ENCODE results near the gene CYP8B1.

The CYP8B1 gene

GRCh38 chr3:42853739-42854302 is 21.9 kb downstream of the CYP8B1 start:
- H3K27me3 ChIP-seq (ENCODE audit: control insufficient read depth in 1 of 2, insufficient read depth in 2 of 2, low read length in 2 of 2), result no peaks in the 10 kb centered on the region
- peaks cover 16 to 19% of the 10 kb centered on the region in 2 donors for H3K4me1 ChIP-seq (ENCODE audit: control insufficient read depth in 1 of 2, insufficient read depth in 2 of 2, low read length in 2 of 2)
- no peak overlapping the region for H3K9ac ChIP-seq (ENCODE audit: low read depth in 1 of 2, low read length in 2 of 2)
- H3K27ac ChIP-seq (ENCODE audit: low read depth, low read length), result no peak overlapping the region
- H3K36me3 ChIP-seq (ENCODE audit: control insufficient read depth in 1 of 2, insufficient read depth in 2 of 2, low read length in 2 of 2), result no peaks in the 10 kb centered on the region
- H3K4me3 ChIP-seq (ENCODE audit: low read depth in 1 of 2, low read length in 2 of 2), result no peak overlapping the region
- H3K9me3 ChIP-seq (ENCODE audit: control insufficient read depth in 1 of 2, low read length in 2 of 2), result no peaks in the 10 kb centered on the region

GRCh38 chr3:42853056-42853455 is 22.6 kb downstream of the CYP8B1 start:
- H3K9me3 ChIP-seq (ENCODE audit: control insufficient read depth in 1 of 2, low read length in 2 of 2), result no peaks in the 10 kb centered on the region
- H3K36me3 ChIP-seq (ENCODE audit: control insufficient read depth in 1 of 2, insufficient read depth in 2 of 2, low read length in 2 of 2), result no peaks in the 10 kb centered on the region
- H3K4me1 ChIP-seq (ENCODE audit: control insufficient read depth in 1 of 2, insufficient read depth in 2 of 2, low read length in 2 of 2), result peaks cover 16 to 19% of the 10 kb centered on the region in 2 donors
- no peak overlapping the region for H3K9ac ChIP-seq (ENCODE audit: low read depth in 1 of 2, low read length in 2 of 2)
- H3K4me3 ChIP-seq (ENCODE audit: low read depth in 1 of 2, low read length in 2 of 2), result no peak overlapping the region
- H3K27ac ChIP-seq (ENCODE audit: low read depth, low read length), result no peak overlapping the region
- H3K27me3 ChIP-seq (ENCODE audit: control insufficient read depth in 1 of 2, insufficient read depth in 2 of 2, low read length in 2 of 2), result no peaks in the 10 kb centered on the region

DNA sequence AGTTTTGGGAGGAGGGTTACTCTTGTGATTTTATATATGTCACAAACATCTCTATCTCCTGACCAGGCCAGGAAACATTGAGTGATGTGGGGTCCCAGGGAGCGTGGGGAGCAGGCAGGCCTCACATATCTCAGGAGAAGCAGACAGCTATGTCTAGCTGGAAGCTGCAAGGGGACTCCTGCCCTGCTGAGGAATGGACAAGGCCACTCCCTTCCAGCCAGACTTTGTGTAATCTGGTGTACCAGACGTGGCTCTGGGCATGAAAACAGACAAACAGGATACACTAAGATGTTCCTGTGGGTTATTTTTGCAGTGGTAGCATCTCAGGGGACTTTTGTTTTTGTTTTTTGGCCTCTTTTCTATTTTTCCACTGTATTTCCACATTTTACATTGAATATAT is 23.2 kb downstream of the CYP8B1 start:
- H3K4me1 ChIP-seq (ENCODE audit: control insufficient read depth in 1 of 2, insufficient read depth in 2 of 2, low read length in 2 of 2), result peaks cover 16 to 20% of the 10 kb centered on the region in 2 donors
- no peak overlapping the region for H3K9ac ChIP-seq (ENCODE audit: low read depth in 1 of 2, low read length in 2 of 2)
- H3K4me3 ChIP-seq (ENCODE audit: low read depth in 1 of 2, low read length in 2 of 2), result no peak overlapping the region
- H3K27ac ChIP-seq (ENCODE audit: low read depth, low read length), result no peak overlapping the region
- H3K36me3 ChIP-seq (ENCODE audit: control insufficient read depth in 1 of 2, insufficient read depth in 2 of 2, low read length in 2 of 2), result no peaks in the 10 kb centered on the region
- H3K27me3 ChIP-seq (ENCODE audit: control insufficient read depth in 1 of 2, insufficient read depth in 2 of 2, low read length in 2 of 2), result no peaks in the 10 kb centered on the region
- no peaks in the 10 kb centered on the region for H3K9me3 ChIP-seq (ENCODE audit: control insufficient read depth in 1 of 2, low read length in 2 of 2)

GRCh38 chr3:42851228-42851834 is 24.3 kb downstream of the CYP8B1 start:
- Histone ChIP-seq H3K27ac (ENCODE audit: low read depth, low read length) (no peak overlapping the region), H3K4me1 (ENCODE audit: control insufficient read depth in 1 of 2, insufficient read depth in 2 of 2, low read length in 2 of 2) (peaks cover 16 to 20% of the 10 kb centered on the region in 2 donors), H3K9me3 (ENCODE audit: control insufficient read depth in 1 of 2, low read length in 2 of 2) (no peaks in the 10 kb centered on the region)

DNA sequence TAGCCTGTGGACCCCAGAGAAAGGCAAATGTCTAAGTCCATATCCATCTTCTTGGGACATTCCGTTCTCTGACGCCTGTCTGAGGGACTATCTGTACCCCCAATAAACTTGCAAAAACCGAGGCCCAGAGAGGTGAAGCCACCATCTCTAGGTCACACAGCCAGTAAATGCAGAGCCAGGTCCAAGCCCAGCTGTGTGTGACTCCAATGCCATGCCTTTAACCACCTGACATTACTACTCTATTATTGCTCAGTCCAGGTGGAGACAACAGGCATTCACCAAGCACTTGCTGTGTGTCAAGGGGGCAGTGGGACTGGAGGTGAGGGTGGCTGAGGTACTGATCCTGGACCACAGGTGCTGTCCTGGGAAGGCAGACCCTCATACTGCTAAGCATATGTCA is 25.4 kb downstream of the CYP8B1 start:
- Histone ChIP-seq H3K4me1 (ENCODE audit: control insufficient read depth in 1 of 2, insufficient read depth in 2 of 2, low read length in 2 of 2) (peaks cover 6 to 9% of the 10 kb centered on the region in 2 donors), H3K9ac (ENCODE audit: low read depth in 1 of 2, low read length in 2 of 2) (no peak overlapping the region), H3K27me3 (ENCODE audit: control insufficient read depth in 1 of 2, insufficient read depth in 2 of 2, low read length in 2 of 2) (no peaks in the 10 kb centered on the region), H3K36me3 (ENCODE audit: control insufficient read depth in 1 of 2, insufficient read depth in 2 of 2, low read length in 2 of 2) (no peaks in the 10 kb centered on the region), H3K27ac (ENCODE audit: low read depth, low read length) (no peak overlapping the region), H3K4me3 (ENCODE audit: low read depth in 1 of 2, low read length in 2 of 2) (no peak overlapping the region), H3K9me3 (ENCODE audit: control insufficient read depth in 1 of 2, low read length in 2 of 2) (no peaks in the 10 kb centered on the region)

More at GRCh38 chr3:42851228-42851834, 24.3 kb downstream of the CYP8B1 start:
- Histone ChIP-seq H3K4me3 (ENCODE audit: low read depth in 1 of 2, low read length in 2 of 2) (no peak overlapping the region), H3K9ac (ENCODE audit: low read depth in 1 of 2, low read length in 2 of 2) (no peak overlapping the region), H3K36me3 (ENCODE audit: control insufficient read depth in 1 of 2, insufficient read depth in 2 of 2, low read length in 2 of 2) (no peaks in the 10 kb centered on the region), H3K27me3 (ENCODE audit: control insufficient read depth in 1 of 2, insufficient read depth in 2 of 2, low read length in 2 of 2) (no peaks in the 10 kb centered on the region)

- Histone ChIP-seq H3K27me3 (ENCODE audit: control insufficient read depth in 1 of 2, insufficient read depth in 2 of 2, low read length in 2 of 2) (no peaks in the 10 kb centered on the region), H3K9me3 (ENCODE audit: control insufficient read depth in 1 of 2, low read length in 2 of 2) (no peaks in the 10 kb centered on the region), H3K27ac (ENCODE audit: low read depth, low read length) (no peak overlapping the region), H3K4me1 (ENCODE audit: control insufficient read depth in 1 of 2, insufficient read depth in 2 of 2, low read length in 2 of 2) (peaks cover 3 to 5% of the 10 kb centered on the region in 2 donors), H3K36me3 (ENCODE audit: control insufficient read depth in 1 of 2, insufficient read depth in 2 of 2, low read length in 2 of 2) (no peaks in the 10 kb centered on the region), H3K4me3 (ENCODE audit: low read depth in 1 of 2, low read length in 2 of 2) (no peak overlapping the region), H3K9ac (ENCODE audit: low read depth in 1 of 2, low read length in 2 of 2) (no peak overlapping the region)
Measured at GRCh38 chr3:42849017-42849416, 26.7 kb downstream of the CYP8B1 start.

DNA sequence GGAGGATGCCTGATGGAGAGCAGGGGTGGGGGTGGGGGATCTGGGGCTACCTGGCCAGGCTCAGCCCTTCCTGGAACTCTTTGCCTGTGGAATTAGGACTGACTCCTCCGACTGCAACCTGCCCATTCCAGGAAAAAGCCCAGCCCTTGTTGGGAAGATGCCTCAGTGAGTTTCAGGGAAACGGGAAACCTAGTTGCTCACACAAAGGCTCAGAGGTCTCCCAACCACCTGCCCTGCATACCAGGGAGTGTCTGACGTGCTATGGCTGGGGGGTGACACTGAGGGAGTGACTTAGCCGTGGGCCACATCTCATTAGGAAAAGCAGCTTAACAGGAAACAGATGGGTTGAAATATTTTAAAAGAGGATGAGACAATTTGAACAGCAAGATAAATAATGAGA is 27.9 kb downstream of the CYP8B1 start:
- H3K4me1 ChIP-seq (ENCODE audit: control insufficient read depth in 1 of 2, insufficient read depth in 2 of 2, low read length in 2 of 2), result peaks cover 3 to 5% of the 10 kb centered on the region in 2 donors
- H3K27me3 ChIP-seq (ENCODE audit: control insufficient read depth in 1 of 2, insufficient read depth in 2 of 2, low read length in 2 of 2), result no peaks in the 10 kb centered on the region
- no peak overlapping the region for H3K9ac ChIP-seq (ENCODE audit: low read depth in 1 of 2, low read length in 2 of 2)
- H3K27ac ChIP-seq (ENCODE audit: low read depth, low read length), result no peak overlapping the region
- no peaks in the 10 kb centered on the region for H3K9me3 ChIP-seq (ENCODE audit: control insufficient read depth in 1 of 2, low read length in 2 of 2)
- H3K4me3 ChIP-seq (ENCODE audit: low read depth in 1 of 2, low read length in 2 of 2), result no peak overlapping the region
- H3K36me3 ChIP-seq (ENCODE audit: control insufficient read depth in 1 of 2, insufficient read depth in 2 of 2, low read length in 2 of 2), result no peaks in the 10 kb centered on the region

GRCh38 chr3:42846685-42847522 is 28.8 kb downstream of the CYP8B1 start:
- Histone ChIP-seq H3K9ac (ENCODE audit: low read depth in 1 of 2, low read length in 2 of 2) (no peak overlapping the region), H3K36me3 (ENCODE audit: control insufficient read depth in 1 of 2, insufficient read depth in 2 of 2, low read length in 2 of 2) (no peaks in the 10 kb centered on the region), H3K4me1 (ENCODE audit: control insufficient read depth in 1 of 2, insufficient read depth in 2 of 2, low read length in 2 of 2) (peaks cover 3 to 5% of the 10 kb centered on the region in 2 donors), H3K27me3 (ENCODE audit: control insufficient read depth in 1 of 2, insufficient read depth in 2 of 2, low read length in 2 of 2) (no peaks in the 10 kb centered on the region), H3K4me3 (ENCODE audit: low read depth in 1 of 2, low read length in 2 of 2) (no peak overlapping the region), H3K27ac (ENCODE audit: low read depth, low read length) (no peak overlapping the region), H3K9me3 (ENCODE audit: control insufficient read depth in 1 of 2, low read length in 2 of 2) (no peaks in the 10 kb centered on the region)

DNA sequence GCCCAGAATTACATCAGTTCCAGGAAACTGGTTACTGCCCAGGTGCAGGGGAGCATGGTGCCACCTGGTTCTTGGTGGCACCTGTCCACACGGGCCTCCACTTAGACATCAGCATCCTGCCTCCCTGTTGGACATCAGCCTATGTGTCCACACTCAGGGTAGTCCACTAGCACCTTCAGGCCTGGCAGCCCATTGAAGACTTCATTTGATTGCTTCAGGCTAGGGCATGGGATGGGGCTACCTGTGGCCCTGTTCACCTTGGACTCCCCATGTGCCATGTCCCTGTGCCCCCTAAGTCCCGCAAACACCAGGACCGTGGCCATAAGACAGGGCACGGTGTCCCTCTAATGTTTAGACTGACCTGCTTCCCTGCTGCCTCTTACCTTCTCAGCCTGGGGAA is 30.9 kb downstream of the CYP8B1 start:
- peaks cover 3 to 5% of the 10 kb centered on the region in 2 donors for H3K4me1 ChIP-seq (ENCODE audit: control insufficient read depth in 1 of 2, insufficient read depth in 2 of 2, low read length in 2 of 2)
- no peak overlapping the region for H3K9ac ChIP-seq (ENCODE audit: low read depth in 1 of 2, low read length in 2 of 2)
- H3K36me3 ChIP-seq (ENCODE audit: control insufficient read depth in 1 of 2, insufficient read depth in 2 of 2, low read length in 2 of 2), result no peaks in the 10 kb centered on the region
- no peak overlapping the region for H3K27ac ChIP-seq (ENCODE audit: low read depth, low read length)
- no peaks in the 10 kb centered on the region for H3K9me3 ChIP-seq (ENCODE audit: control insufficient read depth in 1 of 2, low read length in 2 of 2)
- no peaks in the 10 kb centered on the region for H3K27me3 ChIP-seq (ENCODE audit: control insufficient read depth in 1 of 2, insufficient read depth in 2 of 2, low read length in 2 of 2)
- H3K4me3 ChIP-seq (ENCODE audit: low read depth in 1 of 2, low read length in 2 of 2), result no peak overlapping the region

DNA sequence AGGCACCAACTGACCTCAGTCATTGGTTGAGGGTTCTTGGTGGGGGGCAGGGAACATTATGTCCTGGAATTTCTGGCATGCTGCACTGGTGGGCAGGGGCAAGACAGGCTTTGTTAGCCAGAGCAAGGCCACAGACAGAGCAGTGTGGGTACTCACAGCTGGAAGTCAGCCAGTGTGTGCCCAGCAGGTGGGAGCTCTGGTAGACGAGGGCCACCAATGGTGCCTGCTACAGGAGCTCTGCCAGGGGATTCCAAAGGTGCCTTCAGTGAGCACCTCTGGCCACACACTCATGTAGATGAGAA is 31.3 kb downstream of the CYP8B1 start:
- Histone ChIP-seq H3K4me3 (ENCODE audit: low read depth in 1 of 2, low read length in 2 of 2) (no peak overlapping the region), H3K36me3 (ENCODE audit: control insufficient read depth in 1 of 2, insufficient read depth in 2 of 2, low read length in 2 of 2) (no peaks in the 10 kb centered on the region), H3K27me3 (ENCODE audit: control insufficient read depth in 1 of 2, insufficient read depth in 2 of 2, low read length in 2 of 2) (no peaks in the 10 kb centered on the region), H3K9me3 (ENCODE audit: control insufficient read depth in 1 of 2, low read length in 2 of 2) (no peaks in the 10 kb centered on the region), H3K9ac (ENCODE audit: low read depth in 1 of 2, low read length in 2 of 2) (no peak overlapping the region), H3K4me1 (ENCODE audit: control insufficient read depth in 1 of 2, insufficient read depth in 2 of 2, low read length in 2 of 2) (peaks cover 3 to 5% of the 10 kb centered on the region in 2 donors), H3K27ac (ENCODE audit: low read depth, low read length) (no peak overlapping the region)

Data from duodenal mucosa (tissue), 2 donors.